Neural progenitor cell (in vitro differentiated cells): ENCODE data around the gene SDE2. TPM values are rescaled to one million over a fixed set of nuclear protein-coding genes. Genes with fewer than 3 reads are reported as not detected.
"Not testable (repeated sequence)": the region's sequence is repeated elsewhere in the genome, so short reads cannot be mapped to it uniquely, and the experiment has no call there.

Experiments used
- DNase-seq: peaks from one replicate; pipeline ENCODE4 v3.0.0-alpha.2; 2016; ENCODE audit warnings: low spot score
- H2AFZ ChIP-seq: fragments of 200-600 bp; sonication (generic); replicated peaks from 2 replicates; pipeline ENCODE4 v1.6.1; 2016; ENCODE audit warnings: antibody characterized with exemption
- H3F3A ChIP-seq: fragments of 200-600 bp; sonication (generic); 2 replicates; pipeline ENCODE4 v1.6.1; 2016; ENCODE audit warnings: antibody characterized with exemption, low read depth
- H3K27ac ChIP-seq: fragments of 200-600 bp; sonication (generic); 2 replicates; pipeline ENCODE4 v1.5.1; 2016; ENCODE audit warnings: mild to moderate bottlenecking
- H3K27me3 ChIP-seq: fragments of 200-600 bp; sonication (generic); 2 replicates; pipeline ENCODE4 v1.6.1; 2016; ENCODE audit warnings: mild to moderate bottlenecking, moderate library complexity
- H3K36me3 ChIP-seq: fragments of 200-600 bp; sonication (generic); 2 replicates; pipeline ENCODE4 v1.5.1; 2016
- H3K4me1 ChIP-seq: fragments of 200-600 bp; sonication (generic); 2 replicates; pipeline ENCODE4 v1.6.1; 2016; ENCODE audit warnings: mixed run types
- H3K4me2 ChIP-seq: fragments of 200-600 bp; sonication (generic); 2 replicates; pipeline ENCODE4 v1.6.1; 2016
- H3K4me3 ChIP-seq: fragments of 200-600 bp; sonication (generic); 2 replicates; pipeline ENCODE4 v1.5.1; 2016
- H3K79me2 ChIP-seq: fragments of 200-600 bp; sonication (generic); 2 replicates; pipeline ENCODE4 v1.6.1; 2016; ENCODE audit warnings: low read depth
- H3K9ac ChIP-seq: fragments of 200-600 bp; sonication (generic); 2 replicates; pipeline ENCODE4 v1.6.1; 2016
- H3K9me3 ChIP-seq: fragments of 200-600 bp; sonication (generic); 2 replicates; pipeline ENCODE4 v1.5.1; 2016; ENCODE audit warnings: low read depth
- H4K20me1 ChIP-seq: fragments of 200-600 bp; sonication (generic); 2 replicates; pipeline ENCODE4 v1.6.1; 2016; ENCODE audit warnings: low read depth
- H3K27ac Mint-ChIP-seq: 3 replicates; pipeline ENCODE4 v1.8.0; 2021; ENCODE audit warnings: mixed read lengths
- H3K27me3 Mint-ChIP-seq: 2 replicates; pipeline ENCODE4 v1.8.0; 2022; ENCODE audit warnings: low read depth, mild to moderate bottlenecking, inconsistent platforms, moderate library complexity, mixed read lengths; ENCODE audit not compliant: insufficient read depth
- H3K36me3 Mint-ChIP-seq: 3 replicates; pipeline ENCODE4 v1.8.0; 2021; ENCODE audit warnings: mixed read lengths
- H3K4me1 Mint-ChIP-seq: 3 replicates; pipeline ENCODE4 v1.8.0; 2021; ENCODE audit warnings: mixed read lengths
- H3K4me3 Mint-ChIP-seq: 3 replicates; pipeline ENCODE4 v1.8.0; 2021; ENCODE audit warnings: mild to moderate bottlenecking, moderate library complexity, mixed read lengths
- H3K9me3 Mint-ChIP-seq: 3 replicates; pipeline ENCODE4 v1.8.0; 2020; ENCODE audit warnings: mixed read lengths
- EZH2 ChIP-seq: fragments of 200-600 bp; sonication (generic); IDR thresholded peaks from 2 replicates; pipeline ENCODE4 v1.6.1; 2017; ENCODE audit warnings: antibody characterized with exemption, mild to moderate bottlenecking, moderate library complexity
- EZH2phosphoT487 ChIP-seq: fragments of 200-600 bp; sonication (generic); IDR thresholded peaks from 2 replicates; pipeline ENCODE4 v1.6.1; 2017; ENCODE audit warnings: antibody characterized with exemption
- small RNA-seq: library from RNA; depleted of rRNA; stranded (forward); fragments of <200 nt; gene quantifications from one replicate; pipeline ENCODE3, GENCODE V24; 2015
- total RNA-seq: library from RNA; depleted of rRNA; stranded (reverse); fragments of >200 nt; gene quantifications from 2 replicates; pipeline ENCODE4 v1.2.3, GENCODE V29; 2015; ENCODE audit warnings: low replicate concordance
- TF ChIP-seq, protein P1 (sequence below): fragments of 200-600 bp; sonication (generic); IDR thresholded peaks from 2 replicates; pipeline ENCODE4 v1.5.1; 2017; ENCODE audit warnings: antibody characterized with exemption, mild to moderate bottlenecking

SDE2 gene
- total RNA-seq, 1 donor from 2014 or later = 29.2 TPM

DNA sequence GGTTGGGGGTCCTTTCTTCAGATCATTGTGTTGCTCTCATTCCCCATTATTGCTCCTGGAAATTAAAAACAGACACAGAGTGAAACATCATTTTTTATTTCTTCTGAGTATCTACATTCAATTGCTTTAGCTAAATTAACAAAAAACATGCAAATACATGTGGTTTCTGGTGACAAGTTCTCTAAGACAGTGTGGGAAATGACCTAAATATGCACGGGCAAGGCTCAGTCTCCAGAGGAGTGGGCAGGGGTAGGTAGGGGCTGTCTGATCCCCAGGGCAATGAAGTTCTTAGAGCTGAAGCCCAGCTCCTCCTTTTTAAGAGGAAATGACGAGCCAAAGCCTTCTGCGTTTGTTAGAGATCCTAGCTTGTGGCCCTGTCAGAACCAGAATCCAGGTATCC is 62.6 kb downstream of the SDE2 start:
- Histone ChIP-seq H3K79me2 (no peaks in the 10 kb centered on the region), H3K4me1 (peaks cover 9% of the 10 kb centered on the region), H4K20me1 (no peaks in the 10 kb centered on the region), H3K36me3 (no peaks in the 10 kb centered on the region), H3K4me3 (no peak overlapping the region), H3K4me2 (no peak overlapping the region), H3K27ac (no peak overlapping the region), H3K9me3 (no peaks in the 10 kb centered on the region), H3K9ac (no peak overlapping the region), H2AFZ (no peak overlapping the region), H3F3A (peaks cover 4% of the 10 kb centered on the region), H3K27me3 (peaks cover 19% of the 10 kb centered on the region)
- Mint-ChIP-seq H3K36me3 (no peaks in the 10 kb centered on the region), H3K27me3 (peaks cover 3% of the 10 kb centered on the region), H3K4me3 (no peak overlapping the region), H3K9me3 (no peaks in the 10 kb centered on the region), H3K4me1 (peaks cover 7% of the 10 kb centered on the region), H3K27ac (no peak overlapping the region)
- no peak for DNase-seq
- TF ChIP-seq, protein P1, sequence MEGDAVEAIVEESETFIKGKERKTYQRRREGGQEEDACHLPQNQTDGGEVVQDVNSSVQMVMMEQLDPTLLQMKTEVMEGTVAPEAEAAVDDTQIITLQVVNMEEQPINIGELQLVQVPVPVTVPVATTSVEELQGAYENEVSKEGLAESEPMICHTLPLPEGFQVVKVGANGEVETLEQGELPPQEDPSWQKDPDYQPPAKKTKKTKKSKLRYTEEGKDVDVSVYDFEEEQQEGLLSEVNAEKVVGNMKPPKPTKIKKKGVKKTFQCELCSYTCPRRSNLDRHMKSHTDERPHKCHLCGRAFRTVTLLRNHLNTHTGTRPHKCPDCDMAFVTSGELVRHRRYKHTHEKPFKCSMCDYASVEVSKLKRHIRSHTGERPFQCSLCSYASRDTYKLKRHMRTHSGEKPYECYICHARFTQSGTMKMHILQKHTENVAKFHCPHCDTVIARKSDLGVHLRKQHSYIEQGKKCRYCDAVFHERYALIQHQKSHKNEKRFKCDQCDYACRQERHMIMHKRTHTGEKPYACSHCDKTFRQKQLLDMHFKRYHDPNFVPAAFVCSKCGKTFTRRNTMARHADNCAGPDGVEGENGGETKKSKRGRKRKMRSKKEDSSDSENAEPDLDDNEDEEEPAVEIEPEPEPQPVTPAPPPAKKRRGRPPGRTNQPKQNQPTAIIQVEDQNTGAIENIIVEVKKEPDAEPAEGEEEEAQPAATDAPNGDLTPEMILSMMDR = no peak
- TF ChIP-seq EZH2phosphoT487 (no peak), EZH2 (no peak)

DNA sequence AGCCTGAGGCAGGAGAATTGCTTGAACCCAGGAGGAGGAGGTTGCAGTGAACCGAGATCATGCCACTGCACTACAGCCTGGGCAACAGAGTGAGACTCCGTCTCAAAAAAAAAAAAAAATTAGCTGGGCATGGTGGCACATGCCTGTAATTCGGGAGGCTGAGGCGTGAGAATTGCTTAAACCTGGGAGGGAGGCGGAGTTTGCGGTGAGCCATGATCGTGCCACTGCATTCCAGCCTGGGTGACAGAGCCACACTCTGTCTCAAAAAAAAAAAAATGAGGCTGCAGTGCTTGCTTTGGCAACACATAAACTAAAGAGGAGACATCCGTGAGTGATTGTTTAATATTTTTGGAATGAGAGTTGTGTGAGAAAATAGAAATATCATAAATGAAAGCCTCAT is 63.1 kb downstream of the SDE2 start:
- not testable (repeated sequence) for H3K4me3 Mint-ChIP-seq, H3K4me1 Mint-ChIP-seq, H3F3A ChIP-seq, H3K79me2 ChIP-seq, H3K27ac ChIP-seq, H3K9me3 Mint-ChIP-seq, H3K36me3 Mint-ChIP-seq, H3K36me3 ChIP-seq, H3K4me1 ChIP-seq, H3K27me3 Mint-ChIP-seq, H2AFZ ChIP-seq, H4K20me1 ChIP-seq, H3K9me3 ChIP-seq, H3K9ac ChIP-seq, H3K27ac Mint-ChIP-seq, DNase-seq, H3K4me2 ChIP-seq, H3K4me3 ChIP-seq
- peaks cover 19% of the 10 kb centered on the region for H3K27me3 ChIP-seq

- peaks cover 3% of the 10 kb centered on the region for H3K27me3 Mint-ChIP-seq
- Histone ChIP-seq H3K4me1 (no peaks in the 10 kb centered on the region), H3K79me2 (no peaks in the 10 kb centered on the region), H3F3A (no peaks in the 10 kb centered on the region), H4K20me1 (no peaks in the 10 kb centered on the region), H3K36me3 (no peaks in the 10 kb centered on the region), H3K4me3 (no peak overlapping the region), H3K9me3 (no peaks in the 10 kb centered on the region), H3K4me2 (no peak overlapping the region), H3K27ac (no peak overlapping the region), H3K27me3 (peaks cover 13% of the 10 kb centered on the region), H3K9ac (no peak overlapping the region), H2AFZ (no peak overlapping the region)
- no peak for DNase-seq
- no peak overlapping the region for H3K27ac Mint-ChIP-seq
- H3K4me3 Mint-ChIP-seq = no peak overlapping the region
- H3K36me3 Mint-ChIP-seq = no peaks in the 10 kb centered on the region
- no peaks in the 10 kb centered on the region for H3K4me1 Mint-ChIP-seq
- no peaks in the 10 kb centered on the region for H3K9me3 Mint-ChIP-seq
- TF ChIP-seq, protein P1 = no peak
- TF ChIP-seq EZH2 = no peak
- TF ChIP-seq EZH2phosphoT487 = no peak
Measured at GRCh38 chr1:225934711-225935110, 64.4 kb downstream of the SDE2 start.

DNA sequence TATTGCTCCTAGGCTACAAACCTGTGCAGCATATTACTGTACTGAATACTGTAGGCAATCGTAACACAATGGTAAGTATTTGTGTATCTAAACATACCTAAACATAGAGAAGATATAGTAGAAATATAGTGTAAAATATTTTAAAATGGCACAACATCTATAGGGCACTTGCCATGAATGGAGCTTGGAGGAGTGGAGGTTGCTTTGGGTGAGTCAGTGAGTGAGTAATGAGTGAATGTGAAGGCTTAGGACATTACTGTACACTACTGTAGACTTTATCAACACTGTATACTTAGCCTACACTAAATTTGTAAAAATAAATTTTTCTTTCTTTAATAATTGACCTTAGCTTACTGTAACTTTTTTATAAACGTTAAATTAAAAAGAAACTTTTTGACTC is 66.1 kb downstream of the SDE2 start:
- Mint-ChIP-seq H3K27ac (no peak overlapping the region), H3K4me1 (no peaks in the 10 kb centered on the region), H3K36me3 (no peaks in the 10 kb centered on the region), H3K27me3 (peaks cover 3% of the 10 kb centered on the region), H3K4me3 (no peak overlapping the region), H3K9me3 (no peaks in the 10 kb centered on the region)
- Histone ChIP-seq H4K20me1 (no peaks in the 10 kb centered on the region), H3K4me3 (no peak overlapping the region), H3K9me3 (no peaks in the 10 kb centered on the region), H3K9ac (no peak overlapping the region), H3K4me1 (no peaks in the 10 kb centered on the region), H3K27me3 (no peaks in the 10 kb centered on the region), H3K27ac (no peak overlapping the region), H3K79me2 (no peaks in the 10 kb centered on the region), H3K4me2 (no peak overlapping the region), H3K36me3 (no peaks in the 10 kb centered on the region), H2AFZ (no peak overlapping the region), H3F3A (no peaks in the 10 kb centered on the region)
- no peak for DNase-seq
- TF ChIP-seq EZH2phosphoT487 = no peak
- TF ChIP-seq, protein P1 = no peak
- no peak for TF ChIP-seq EZH2

Small RNA genes within 50 kb of the gene (small RNA-seq; reads per million reads assigned to genes)
- gene AL117348.1 = not detected
- gene NDUFA3P3 = not detected

Other genes starting within 250 kb of the SDE2 start
- gene SRP9, start 221.5 kb downstream of the SDE2 start, total RNA-seq = 751 and 1,104 TPM in 2 replicates
- gene EPHX1, start 189.2 kb downstream of the SDE2 start, total RNA-seq = 4.3 and 5.7 TPM in 2 replicates
- gene TMEM63A, start 117.0 kb downstream of the SDE2 start, total RNA-seq = 5.1 and 12.3 TPM in 2 replicates
- not detected in 2 replicates for gene LEFTY1, start 110.2 kb downstream of the SDE2 start, total RNA-seq
- gene PYCR2, start 75.1 kb downstream of the SDE2 start, total RNA-seq = 23.8 and 54.7 TPM in 2 replicates
- not detected in 2 replicates for gene LEFTY2, start 58.1 kb downstream of the SDE2 start, total RNA-seq
- gene H3-3A, start 63.4 kb upstream of the SDE2 start, total RNA-seq = 1,442 and 1,689 TPM in 2 replicates
- gene ACBD3, start 187.4 kb upstream of the SDE2 start, total RNA-seq = 23.4 and 32.3 TPM in 2 replicates
- gene MIXL1, start 224.3 kb upstream of the SDE2 start, total RNA-seq = 0.31 TPM in 1 of 2 replicates, not detected in the other